AG09319 (cell line): ENCODE measurements around the gene CXCR2.

Source experiments
- DNase-seq: peaks from one replicate; pipeline ENCODE4 v3.0.0-alpha.2; 2010; ENCODE audit warnings: low read depth; ENCODE audit errors: extremely low read depth
- TF ChIP-seq, protein P1 (sequence below): IDR thresholded peaks from 2 replicates; pipeline ENCODE4 v1.5.1; 2011; ENCODE audit warnings: low read depth, mild to moderate bottlenecking, inconsistent platforms, low read length, moderate library complexity

CXCR2 gene

DNA sequence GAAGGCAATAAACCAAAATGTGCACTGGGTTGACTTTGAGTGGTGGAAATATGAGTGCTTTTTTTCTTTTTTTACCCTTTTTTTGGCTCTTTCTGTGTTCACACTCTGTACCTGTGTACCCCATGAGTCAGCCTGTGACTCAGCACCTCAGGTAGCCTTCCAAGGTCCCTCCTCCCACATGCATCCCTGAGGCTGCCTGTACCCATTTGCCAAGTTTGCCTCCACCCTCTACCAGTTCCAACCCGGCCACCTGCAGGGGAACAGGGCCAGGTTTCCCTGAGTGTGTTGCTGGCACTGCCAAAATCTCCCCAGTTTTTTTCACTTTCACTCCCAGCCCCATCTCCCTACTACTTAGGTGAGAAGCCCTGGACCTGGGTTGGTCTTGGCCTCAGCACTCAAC is 26.9 kb downstream of the CXCR2 start:
- TF ChIP-seq, protein P1, sequence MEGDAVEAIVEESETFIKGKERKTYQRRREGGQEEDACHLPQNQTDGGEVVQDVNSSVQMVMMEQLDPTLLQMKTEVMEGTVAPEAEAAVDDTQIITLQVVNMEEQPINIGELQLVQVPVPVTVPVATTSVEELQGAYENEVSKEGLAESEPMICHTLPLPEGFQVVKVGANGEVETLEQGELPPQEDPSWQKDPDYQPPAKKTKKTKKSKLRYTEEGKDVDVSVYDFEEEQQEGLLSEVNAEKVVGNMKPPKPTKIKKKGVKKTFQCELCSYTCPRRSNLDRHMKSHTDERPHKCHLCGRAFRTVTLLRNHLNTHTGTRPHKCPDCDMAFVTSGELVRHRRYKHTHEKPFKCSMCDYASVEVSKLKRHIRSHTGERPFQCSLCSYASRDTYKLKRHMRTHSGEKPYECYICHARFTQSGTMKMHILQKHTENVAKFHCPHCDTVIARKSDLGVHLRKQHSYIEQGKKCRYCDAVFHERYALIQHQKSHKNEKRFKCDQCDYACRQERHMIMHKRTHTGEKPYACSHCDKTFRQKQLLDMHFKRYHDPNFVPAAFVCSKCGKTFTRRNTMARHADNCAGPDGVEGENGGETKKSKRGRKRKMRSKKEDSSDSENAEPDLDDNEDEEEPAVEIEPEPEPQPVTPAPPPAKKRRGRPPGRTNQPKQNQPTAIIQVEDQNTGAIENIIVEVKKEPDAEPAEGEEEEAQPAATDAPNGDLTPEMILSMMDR: no peak
- no peak for DNase-seq

DNA sequence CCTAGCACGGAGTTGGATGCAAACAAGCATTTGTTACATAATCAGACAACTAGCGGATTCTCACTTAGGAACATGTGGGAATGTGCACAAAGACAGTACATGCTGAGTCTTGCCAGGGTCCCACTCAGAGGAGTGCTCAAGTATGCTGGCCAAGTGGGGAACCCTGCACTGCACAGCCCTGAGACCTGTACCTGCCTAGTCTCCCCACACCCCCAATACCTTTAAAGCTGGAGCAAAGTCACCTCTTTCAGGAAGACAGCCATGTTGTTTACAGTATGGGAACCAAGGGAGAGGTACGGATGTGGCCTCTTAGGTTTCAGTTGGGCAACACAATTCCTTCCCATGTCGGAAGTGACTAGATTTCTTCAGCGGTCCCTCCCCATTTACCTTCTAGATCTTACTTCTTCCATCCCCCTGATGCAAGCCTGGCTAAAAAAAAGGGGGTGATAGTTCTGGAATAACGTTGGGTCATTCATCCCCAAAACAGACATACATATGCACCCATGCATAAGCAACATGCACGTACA is 30.2 kb downstream of the CXCR2 start:
- TF ChIP-seq, protein P1: no peak
- DNase-seq: no peak

DNA sequence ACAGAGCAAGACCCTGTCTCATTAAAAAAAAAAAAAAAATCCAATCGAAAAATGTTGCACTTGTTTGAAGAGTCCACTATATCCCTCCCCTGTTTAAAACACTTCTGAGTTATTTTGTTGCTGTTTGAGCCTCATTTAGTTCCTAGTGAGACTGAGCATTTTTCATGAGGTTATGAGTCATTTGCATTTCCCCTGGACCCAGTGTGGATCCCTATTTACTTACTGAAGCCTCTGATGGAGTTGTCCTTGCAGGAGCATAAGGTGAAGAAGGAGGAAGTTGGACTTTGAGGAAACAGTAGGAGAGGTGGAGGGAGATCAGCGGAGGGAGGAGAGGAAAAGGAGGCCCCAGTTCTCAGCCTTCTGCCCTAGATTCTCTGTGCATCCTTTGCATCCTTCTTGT is 35.8 kb downstream of the CXCR2 start:
- TF ChIP-seq, protein P1: no peak
- DNase-seq: no peak

DNA sequence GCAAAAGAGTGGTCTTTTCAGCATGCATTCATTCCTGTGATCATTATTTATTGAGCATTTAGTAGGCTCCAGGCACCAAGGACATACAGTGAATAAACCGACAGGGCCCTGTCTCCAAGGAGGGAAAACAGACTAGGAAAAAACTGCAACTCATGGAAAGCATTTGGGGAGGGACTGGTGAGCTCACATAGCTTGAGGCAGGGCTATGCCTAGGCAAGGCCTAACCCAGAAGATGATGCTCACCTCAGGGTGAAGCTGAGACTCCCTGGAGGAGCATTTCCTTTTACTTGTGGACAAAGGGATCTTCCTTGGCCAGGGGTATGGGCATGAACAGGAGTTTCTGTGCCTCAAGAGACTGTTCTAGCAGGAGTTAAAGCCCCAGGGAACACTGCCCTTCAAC is 37.0 kb downstream of the CXCR2 start:
- TF ChIP-seq, protein P1: no peak

GRCh38 chr2:218166791-218167190 is 41.0 kb downstream of the CXCR2 start, which contains the start of gene CXCR1:
TSS of gene CXCR1 (minus strand) at chr2:218166962. CDS start at chr2:218165211, 1,751 bp downstream.
- TF ChIP-seq, protein P1: no peak
- no peak for DNase-seq

More for the DNA sequence above, 37.0 kb downstream of the CXCR2 start:
- DNase-seq: no peak

- TF ChIP-seq, protein P1: no peak
Measured at GRCh38 chr2:218168016-218168415, 42.2 kb downstream of the CXCR2 start.

GRCh38 chr2:218168635-218169462 is 43.0 kb downstream of the CXCR2 start:
- DNase-seq: no peak
- TF ChIP-seq, protein P1: peak; percentile 62

More at GRCh38 chr2:218168016-218168415, 42.2 kb downstream of the CXCR2 start:
- no peak for DNase-seq
